Measurements from ENCODE around the gene RTP3. TPM values are rescaled to one million over a fixed set of nuclear protein-coding genes. Genes with fewer than 3 reads are reported as not detected.

RTP3 gene
- total RNA-seq, 2 donors from 2014 or later, result not detected

GRCh38 chr3:46454606-46455005, 43.2 kb upstream of the RTP3 start:
- no peaks in the 10 kb centered on the region for H3K4me1 ChIP-seq
- H3K4me3 ChIP-seq, result no peak overlapping the region
- no peaks in the 10 kb centered on the region for H3K36me3 ChIP-seq
- TF ChIP-seq CTCF (IDR thresholded peaks at IDR 0.05), result no peak
- intact Hi-C loops (cut with DNase I), result no loop called here
- H3K27me3 ChIP-seq, result no peaks in the 10 kb centered on the region
- DNase-seq, result no peak
- no peaks in the 10 kb centered on the region for H3K9me3 ChIP-seq
- H3K9ac ChIP-seq (ENCODE audit: low read depth in 2 of 2, low read length in 2 of 2), result no peak overlapping the region
- H3K27ac ChIP-seq, result no peak overlapping the region

- Histone ChIP-seq H3K9me3 (no peaks in the 10 kb centered on the region), H3K36me3 (no peaks in the 10 kb centered on the region), H3K4me1 (no peaks in the 10 kb centered on the region), H3K27ac (no peak overlapping the region), H3K27me3 (no peaks in the 10 kb centered on the region), H3K9ac (ENCODE audit: low read depth in 2 of 2, low read length in 2 of 2) (no peak overlapping the region), H3K4me3 (no peak overlapping the region)
- intact Hi-C loops (cut with DNase I), result no loop called here
- no peak for DNase-seq
- no peak for TF ChIP-seq CTCF (IDR thresholded peaks at IDR 0.05)
Measured at GRCh38 chr3:46455231-46456115, 42.3 kb upstream of the RTP3 start.

- Histone ChIP-seq H3K27me3 (no peaks in the 10 kb centered on the region), H3K9ac (ENCODE audit: low read depth in 2 of 2, low read length in 2 of 2) (no peak overlapping the region), H3K27ac (no peak overlapping the region), H3K9me3 (no peaks in the 10 kb centered on the region), H3K4me3 (no peak overlapping the region), H3K4me1 (no peaks in the 10 kb centered on the region), H3K36me3 (no peaks in the 10 kb centered on the region)
- intact Hi-C loops (cut with DNase I), result no loop called here
- no peak for TF ChIP-seq CTCF (IDR thresholded peaks at IDR 0.05)
- no peak for DNase-seq
Measured at GRCh38 chr3:46456118-46456517, 41.7 kb upstream of the RTP3 start.

- no peaks in the 10 kb centered on the region for H3K4me1 ChIP-seq
- TF ChIP-seq CTCF (IDR thresholded peaks at IDR 0.05), result no peak
- no peak overlapping the region for H3K9ac ChIP-seq (ENCODE audit: low read depth in 2 of 2, low read length in 2 of 2)
- no peaks in the 10 kb centered on the region for H3K9me3 ChIP-seq
- DNase-seq, result no peak
- H3K27me3 ChIP-seq, result no peaks in the 10 kb centered on the region
- no peaks in the 10 kb centered on the region for H3K36me3 ChIP-seq
- intact Hi-C loops (cut with DNase I), result no loop called here
- no peak overlapping the region for H3K4me3 ChIP-seq
- H3K27ac ChIP-seq, result no peak overlapping the region
Measured at GRCh38 chr3:46460051-46460450, 37.7 kb upstream of the RTP3 start.

GRCh38 chr3:46462111-46462510, 35.7 kb upstream of the RTP3 start:
- H3K27ac ChIP-seq, result no peak overlapping the region
- DNase-seq, result no peak
- no peak overlapping the region for H3K4me3 ChIP-seq
- H3K9ac ChIP-seq (ENCODE audit: low read depth in 2 of 2, low read length in 2 of 2), result no peak overlapping the region
- H3K9me3 ChIP-seq, result no peaks in the 10 kb centered on the region
- H3K36me3 ChIP-seq, result no peaks in the 10 kb centered on the region
- TF ChIP-seq CTCF (IDR thresholded peaks at IDR 0.05), result no peak
- intact Hi-C loops (cut with DNase I), result no loop called here
- H3K4me1 ChIP-seq, result no peaks in the 10 kb centered on the region
- no peaks in the 10 kb centered on the region for H3K27me3 ChIP-seq

All from colonic mucosa (tissue), 4 donors.